LNCaP clone FGC (cell line): ENCODE results near the gene NEDD9.

Experiments used
- DNase-seq: peaks from one replicate; pipeline ENCODE4 v3.0.0-alpha.2; 2011; ENCODE audit warnings: low read depth
- H3K4me3 ChIP-seq: 2 replicates; pipeline ENCODE4 v1.5.1; 2011; ENCODE audit warnings: mild to moderate bottlenecking, low read depth, low read length, control low read depth
- TF ChIP-seq, protein P1 (sequence below): IDR thresholded peaks from 2 replicates; pipeline ENCODE4 v1.5.1; 2012; ENCODE audit warnings: mild to moderate bottlenecking; ENCODE audit not compliant: control insufficient read depth, insufficient read depth; ENCODE audit errors: extremely low read depth

Gene NEDD9

DNA sequence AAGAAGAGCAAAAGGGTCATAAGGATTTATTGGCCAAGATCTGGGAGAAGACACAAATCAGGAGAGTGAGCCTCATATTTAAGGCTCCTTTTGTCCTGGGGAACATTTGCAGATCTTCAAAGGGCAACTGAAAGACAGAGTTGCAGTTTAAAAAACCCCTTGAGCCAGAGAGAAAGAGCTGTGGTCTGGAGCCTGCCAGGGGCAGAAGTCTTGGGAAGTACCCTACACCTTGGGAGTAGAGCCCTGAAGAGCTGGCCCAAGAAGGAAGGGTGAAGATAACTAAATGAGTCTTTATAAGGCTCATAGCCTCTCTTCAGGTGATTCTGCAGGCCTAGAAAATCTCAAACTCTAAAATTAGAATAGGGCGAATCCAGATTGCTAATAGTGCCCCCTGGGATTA lies 81.0 kb downstream of the NEDD9 start:
- no peak overlapping the region for H3K4me3 ChIP-seq
- no peak for DNase-seq
- TF ChIP-seq, protein P1, sequence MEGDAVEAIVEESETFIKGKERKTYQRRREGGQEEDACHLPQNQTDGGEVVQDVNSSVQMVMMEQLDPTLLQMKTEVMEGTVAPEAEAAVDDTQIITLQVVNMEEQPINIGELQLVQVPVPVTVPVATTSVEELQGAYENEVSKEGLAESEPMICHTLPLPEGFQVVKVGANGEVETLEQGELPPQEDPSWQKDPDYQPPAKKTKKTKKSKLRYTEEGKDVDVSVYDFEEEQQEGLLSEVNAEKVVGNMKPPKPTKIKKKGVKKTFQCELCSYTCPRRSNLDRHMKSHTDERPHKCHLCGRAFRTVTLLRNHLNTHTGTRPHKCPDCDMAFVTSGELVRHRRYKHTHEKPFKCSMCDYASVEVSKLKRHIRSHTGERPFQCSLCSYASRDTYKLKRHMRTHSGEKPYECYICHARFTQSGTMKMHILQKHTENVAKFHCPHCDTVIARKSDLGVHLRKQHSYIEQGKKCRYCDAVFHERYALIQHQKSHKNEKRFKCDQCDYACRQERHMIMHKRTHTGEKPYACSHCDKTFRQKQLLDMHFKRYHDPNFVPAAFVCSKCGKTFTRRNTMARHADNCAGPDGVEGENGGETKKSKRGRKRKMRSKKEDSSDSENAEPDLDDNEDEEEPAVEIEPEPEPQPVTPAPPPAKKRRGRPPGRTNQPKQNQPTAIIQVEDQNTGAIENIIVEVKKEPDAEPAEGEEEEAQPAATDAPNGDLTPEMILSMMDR = no peak

DNA sequence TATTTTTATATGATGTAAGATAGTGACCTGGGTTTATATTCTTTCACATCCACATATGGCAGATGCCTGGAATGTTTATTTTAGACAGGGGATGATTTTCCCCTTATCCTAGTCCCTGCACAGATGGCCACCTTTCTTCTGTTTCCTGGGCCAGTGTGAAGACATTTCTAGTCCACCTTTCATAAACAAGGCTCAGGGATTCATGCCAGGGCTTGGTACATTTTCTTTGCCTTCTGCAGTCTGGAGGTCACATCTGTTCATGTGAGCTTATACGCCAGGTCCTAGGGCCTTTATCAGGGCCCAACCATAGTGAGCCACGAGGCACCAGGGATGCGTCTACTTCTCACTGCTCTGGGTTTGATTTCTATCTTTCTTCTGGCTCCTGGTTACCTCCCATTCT lies 82.9 kb downstream of the NEDD9 start:
- H3K4me3 ChIP-seq = no peak overlapping the region
- TF ChIP-seq, protein P1 = no peak
- no peak for DNase-seq

DNA sequence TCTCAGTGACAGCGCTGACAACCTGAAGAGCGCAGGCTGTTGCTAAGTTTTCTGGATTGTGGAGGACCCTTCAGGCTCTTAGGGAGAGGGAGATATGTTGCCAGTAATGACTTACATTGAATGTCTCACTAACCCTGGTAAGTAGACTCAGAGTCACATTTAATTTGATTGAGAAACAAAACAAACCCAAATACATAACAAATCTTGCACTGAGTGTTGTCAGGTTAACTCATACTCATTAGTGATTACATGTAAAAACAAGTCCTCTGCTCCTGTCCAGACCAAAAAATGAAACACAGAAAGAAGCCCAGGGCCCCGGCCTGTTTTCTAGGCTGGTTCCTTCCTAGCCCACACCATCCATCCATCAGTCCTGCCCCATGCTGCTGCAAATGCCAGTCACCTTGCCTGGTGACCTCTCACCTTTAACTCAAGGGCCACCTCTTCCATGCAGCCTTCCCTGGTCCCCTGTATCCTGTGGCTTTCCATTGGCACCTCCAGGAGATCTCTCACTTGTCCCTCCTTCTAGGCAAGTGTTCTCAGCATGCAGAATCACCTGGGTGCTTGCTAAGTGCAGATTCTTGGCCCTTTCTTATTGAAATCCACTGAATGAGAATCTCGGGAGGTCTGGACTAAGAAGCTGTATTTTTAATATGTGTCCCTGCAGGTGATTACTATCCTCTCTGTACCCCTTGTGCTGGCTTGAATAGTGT lies 86.2 kb downstream of the NEDD9 start:
- TF ChIP-seq, protein P1 = no peak
- no peak for DNase-seq
- no peak overlapping the region for H3K4me3 ChIP-seq

DNA sequence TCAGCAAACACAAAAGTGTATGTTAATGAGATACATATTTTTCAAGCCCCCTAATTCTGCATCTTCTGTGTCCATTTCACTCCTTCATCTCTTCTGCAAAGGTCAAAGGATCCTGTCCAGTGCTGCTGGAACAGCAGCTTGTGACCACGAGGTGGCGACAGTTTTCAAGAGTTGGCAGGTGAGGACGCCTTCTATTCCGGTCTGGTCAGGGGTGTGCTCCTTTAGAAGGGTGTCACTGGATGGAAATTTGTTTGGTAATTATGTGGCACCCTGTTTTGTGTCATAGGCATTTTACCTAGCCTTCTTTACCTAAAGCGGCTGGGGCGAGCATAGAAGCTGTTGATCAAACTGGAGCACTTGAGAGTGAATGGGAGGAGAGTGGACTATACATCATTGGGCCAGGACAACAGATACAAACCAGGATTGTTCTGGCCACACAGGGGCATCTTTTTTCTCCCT lies 88.0 kb downstream of the NEDD9 start:
- TF ChIP-seq, protein P1 = peak; percentile 96
- no peak overlapping the region for H3K4me3 ChIP-seq
- no peak for DNase-seq

DNA sequence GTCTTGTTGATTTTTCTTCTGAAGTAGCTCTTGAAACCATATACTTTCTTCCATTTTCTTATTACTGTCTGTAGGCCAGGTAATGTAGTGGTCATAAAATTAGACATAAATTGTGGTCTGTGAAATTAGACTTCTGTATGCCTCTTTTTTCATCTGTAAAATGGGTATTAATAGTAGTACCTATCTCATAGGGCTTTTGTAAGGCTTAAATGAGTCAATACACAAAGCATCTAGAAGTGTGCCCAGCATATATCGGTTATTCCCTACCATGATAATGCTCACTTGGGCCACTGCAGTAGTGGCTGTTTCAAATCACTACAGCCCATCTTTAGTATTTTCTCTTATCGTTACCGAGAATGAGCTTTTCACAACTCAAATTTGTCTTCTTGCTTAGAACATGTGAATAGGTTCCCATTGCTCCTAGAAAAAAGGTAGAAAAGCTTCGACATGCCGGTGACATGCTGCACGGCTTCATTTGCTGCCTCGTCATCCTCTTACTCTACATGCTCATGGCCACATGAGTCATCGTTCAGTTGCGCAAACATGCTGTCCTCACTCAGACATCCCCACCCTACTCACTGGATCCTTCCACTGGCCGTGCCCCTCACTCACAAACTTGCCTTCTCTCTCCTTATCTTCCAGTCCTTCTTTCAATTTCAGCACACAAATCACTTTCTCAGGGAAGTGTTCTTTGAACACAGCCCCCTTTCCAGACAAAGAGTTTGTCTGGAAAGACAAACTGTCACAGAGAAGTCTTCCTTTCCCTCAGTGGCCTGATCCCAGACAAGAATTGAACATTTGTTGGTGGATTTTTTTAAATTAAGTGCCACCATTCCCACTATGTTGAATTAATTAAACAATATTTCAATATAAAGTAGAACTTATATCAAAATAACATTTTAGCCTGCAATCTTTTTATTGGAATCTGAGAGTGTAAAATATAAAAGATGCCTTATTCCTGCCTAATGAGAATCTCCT lies 88.8 kb downstream of the NEDD9 start:
- no peak overlapping the region for H3K4me3 ChIP-seq
- no peak for DNase-seq
- TF ChIP-seq, protein P1 = no peak

DNA sequence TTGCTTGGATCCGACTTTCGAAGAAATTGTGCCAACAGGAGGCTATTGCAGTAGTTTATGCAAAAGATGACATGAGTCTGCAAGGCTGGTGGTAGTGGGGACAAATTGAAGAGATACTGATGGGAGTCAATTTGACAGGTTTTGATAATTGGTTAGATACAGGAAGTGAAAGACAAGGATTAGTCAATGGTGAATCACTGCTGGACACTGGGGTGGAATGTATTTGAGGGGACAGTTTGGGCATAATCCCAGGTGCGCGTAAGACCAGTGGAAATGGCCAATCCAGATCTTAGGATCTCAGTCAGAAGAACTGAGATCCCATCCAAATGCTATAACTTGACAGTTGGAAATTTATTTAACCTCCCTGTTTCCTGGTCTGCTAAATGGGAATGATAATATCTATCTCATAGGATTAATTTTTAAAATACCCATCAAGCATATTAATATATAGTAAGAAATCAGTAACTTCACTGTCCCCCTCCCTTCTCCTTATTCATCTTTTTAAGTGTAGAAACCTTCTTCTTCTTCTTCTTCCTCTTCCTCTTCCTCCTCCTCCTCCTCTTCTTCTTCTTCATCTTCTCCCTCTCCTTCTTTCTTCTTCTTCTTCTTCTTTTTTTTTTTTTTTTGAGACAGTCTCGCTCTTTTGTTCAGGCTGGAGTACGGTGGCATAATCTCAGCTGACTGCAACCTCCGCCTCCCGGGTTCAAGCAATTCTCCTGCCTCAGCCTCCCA lies 90.0 kb downstream of the NEDD9 start:
- TF ChIP-seq, protein P1 = no peak
- no peak for DNase-seq

More for the DNA sequence above, 90.0 kb downstream of the NEDD9 start:
- H3K4me3 ChIP-seq = no peak overlapping the region
